Nephron progenitor cell (in vitro differentiated cells): ENCODE results near the gene NVL.
"Not testable (repeated sequence)": the region's sequence is repeated elsewhere in the genome, so short reads cannot be mapped to it uniquely, and the experiment has no call there.

Experiments used
- DNase-seq: peaks from one replicate; pipeline ENCODE4 v3.0.0; 2021
- H3K27ac Mint-ChIP-seq: 2 replicates; pipeline ENCODE4 v1.8.0; 2021; ENCODE audit warnings: mild to moderate bottlenecking, moderate library complexity, mixed read lengths
- H3K27me3 Mint-ChIP-seq: 2 replicates; pipeline ENCODE4 v1.8.0; 2021; ENCODE audit warnings: mild to moderate bottlenecking, low read depth, mixed read lengths; ENCODE audit not compliant: poor library complexity
- H3K36me3 Mint-ChIP-seq: 2 replicates; pipeline ENCODE4 v1.8.0; 2021; ENCODE audit warnings: low read depth, mixed read lengths
- H3K4me1 Mint-ChIP-seq: 2 replicates; pipeline ENCODE4 v1.8.0; 2021; ENCODE audit warnings: mixed read lengths
- H3K4me3 Mint-ChIP-seq: 2 replicates; pipeline ENCODE4 v1.8.0; 2021; ENCODE audit warnings: mild to moderate bottlenecking, moderate library complexity, mixed read lengths
- H3K9me3 Mint-ChIP-seq: 2 replicates; pipeline ENCODE4 v1.8.0; 2021; ENCODE audit warnings: mild to moderate bottlenecking, moderate library complexity, mixed read lengths
- CTCF ChIP-seq: fragments of 200-600 bp; sonication (generic); IDR thresholded peaks from 2 replicates; pipeline ENCODE4 v1.5.0; 2021; ENCODE audit warnings: antibody characterized with exemption

The NVL gene

GRCh38 chr1:224312025-224312424 lies 17.9 kb downstream of the NVL start:
- no peaks in the 10 kb centered on the region for H3K9me3 Mint-ChIP-seq
- H3K36me3 Mint-ChIP-seq = peaks cover 58% of the 10 kb centered on the region
- H3K4me3 Mint-ChIP-seq = no peak overlapping the region
- no peak for TF ChIP-seq CTCF
- DNase-seq = no peak
- no peak overlapping the region for H3K27ac Mint-ChIP-seq
- peaks cover 9% of the 10 kb centered on the region for H3K4me1 Mint-ChIP-seq
- H3K27me3 Mint-ChIP-seq = peaks cover 6% of the 10 kb centered on the region

- H3K27ac Mint-ChIP-seq, H3K4me1 Mint-ChIP-seq, H3K27me3 Mint-ChIP-seq, H3K9me3 Mint-ChIP-seq, H3K4me3 Mint-ChIP-seq, DNase-seq: not testable (repeated sequence)
- peaks cover 61% of the 10 kb centered on the region for H3K36me3 Mint-ChIP-seq
Observed at GRCh38 chr1:224311503-224311902, 18.5 kb downstream of the NVL start.

- TF ChIP-seq CTCF = no peak
- no peaks in the 10 kb centered on the region for H3K9me3 Mint-ChIP-seq
- H3K27me3 Mint-ChIP-seq = peaks cover 2% of the 10 kb centered on the region
- no peak for DNase-seq
- peaks cover 63% of the 10 kb centered on the region for H3K36me3 Mint-ChIP-seq
- no peak overlapping the region for H3K27ac Mint-ChIP-seq
- no peak overlapping the region for H3K4me3 Mint-ChIP-seq
- no peaks in the 10 kb centered on the region for H3K4me1 Mint-ChIP-seq
Observed at GRCh38 chr1:224308064-224308463, 21.9 kb downstream of the NVL start.

GRCh38 chr1:224304767-224305166 lies 25.2 kb downstream of the NVL start:
- Mint-ChIP-seq H3K4me1 (no peaks in the 10 kb centered on the region), H3K27me3 (peaks cover 2% of the 10 kb centered on the region), H3K36me3 (peaks cover 53% of the 10 kb centered on the region), H3K4me3 (no peak overlapping the region), H3K27ac (no peak overlapping the region), H3K9me3 (no peaks in the 10 kb centered on the region)
- no peak for DNase-seq
- no peak for TF ChIP-seq CTCF

GRCh38 chr1:224302947-224303346 lies 27.0 kb downstream of the NVL start:
- no peak for DNase-seq
- no peaks in the 10 kb centered on the region for H3K4me1 Mint-ChIP-seq
- no peak overlapping the region for H3K4me3 Mint-ChIP-seq
- no peaks in the 10 kb centered on the region for H3K27me3 Mint-ChIP-seq
- peaks cover 52% of the 10 kb centered on the region for H3K36me3 Mint-ChIP-seq
- no peak for TF ChIP-seq CTCF
- no peak overlapping the region for H3K27ac Mint-ChIP-seq
- H3K9me3 Mint-ChIP-seq = no peaks in the 10 kb centered on the region

GRCh38 chr1:224301391-224301790 lies 28.6 kb downstream of the NVL start:
- Mint-ChIP-seq H3K27ac (no peak overlapping the region), H3K4me3 (no peak overlapping the region), H3K4me1 (no peaks in the 10 kb centered on the region), H3K27me3 (no peaks in the 10 kb centered on the region), H3K36me3 (peaks cover 48% of the 10 kb centered on the region), H3K9me3 (no peaks in the 10 kb centered on the region)
- DNase-seq = no peak
- TF ChIP-seq CTCF = no peak
